HCT116 (cell line): Measurements from ENCODE around the gene OVOL1. TPM values are rescaled to one million over a fixed set of nuclear protein-coding genes. Genes with fewer than 3 reads are reported as not detected.

Experiments
- ATAC-seq: fragments of 200-7000 bp; cut with Tn5 transposase; 2 replicates; pipeline ENCODE4 v1.9.1; 2020; ENCODE audit warnings: mild to moderate bottlenecking, moderate library complexity
- BruUV-seq: library from RNA; stranded (reverse); fragments of 400-500 nt; replicated peaks from 2 replicates; lab custom pipeline; 2021; lab: Mats Ljungman, UMichigan
- CTCF ChIA-PET: fragments of 300-600 bp; sonication (Branson Sonifier 250); formaldehyde crosslinking; loops from one replicate; lab custom pipeline; 2021; ENCODE audit warnings: antibody characterized with exemption; lab: Charles Lee
- POLR2A ChIA-PET: fragments of 300-600, 350-600 bp; sonication (Branson Sonifier 250); formaldehyde crosslinking; loops from one replicate; lab custom pipeline; 2021; ENCODE audit warnings: antibody characterized with exemption; lab: Charles Lee
- RAD21 ChIA-PET, 2 experiments: fragments of 300-600 bp; sonication (Branson Sonifier 250); formaldehyde crosslinking; loops; one replicate each; lab custom pipeline; 2023; ENCODE audit warnings: low total read pairs in 2 of 2; ENCODE audit not compliant: uncharacterized antibody in 2 of 2, unreplicated experiment in 2 of 2, low non-redundant PET in 1 of 2; lab: Charles Lee
- DNase-seq: peaks from one replicate; pipeline ENCODE4 v3.0.0-alpha.2; 2010; ENCODE audit warnings: low read depth, low spot score
- H2AFZ ChIP-seq: fragments of 200-600 bp; shearing (Covaris generic), sonication (generic); 2 replicates; pipeline ENCODE4 v1.6.1; 2017; ENCODE audit warnings: low read depth, mixed run types, mixed read lengths, antibody characterized with exemption, low read length; ENCODE audit not compliant: poor library complexity, severe bottlenecking
- H3K27ac ChIP-seq: 2 replicates; pipeline ENCODE4 v1.5.1; 2012; ENCODE audit warnings: low read depth, low read length
- H3K27me3 ChIP-seq: fragments of 200-600 bp; sonication (generic); 2 replicates; pipeline ENCODE4 v1.6.1; 2016; ENCODE audit warnings: mixed run types, low read length, mixed read lengths; ENCODE audit not compliant: insufficient read depth
- H3K36me3 ChIP-seq, 2 experiments: fragments of 200-500 bp in 1 of 2; fragments of 200-600 bp in 1 of 2; sonication (Bioruptor generic) in 1 of 2; sonication (generic) in 1 of 2; 2 replicates each; pipeline versions ENCODE4 v1.5.1 to v1.6.1; 2014 to 2016; ENCODE audit warnings: low read length in 2 of 2, inconsistent platforms in 1 of 2, mixed read lengths in 1 of 2, mixed run types in 1 of 2; ENCODE audit not compliant: insufficient read depth in 2 of 2, control insufficient read depth in 1 of 2
- H3K4me1 ChIP-seq, 2 experiments: fragments of 200-600 bp in 1 of 2; sonication (generic) in 1 of 2; 2 replicates each; pipeline versions ENCODE4 v1.5.1 to v1.6.1; 2012 to 2017; ENCODE audit warnings: low read length in 2 of 2, inconsistent platforms in 1 of 2, mild to moderate bottlenecking in 1 of 2, mixed read lengths in 1 of 2, mixed run types in 1 of 2, moderate library complexity in 1 of 2; ENCODE audit not compliant: insufficient read depth in 2 of 2, control insufficient read depth in 1 of 2
- H3K4me2 ChIP-seq: fragments of 200-600 bp; sonication (generic); 2 replicates; pipeline ENCODE4 v1.6.1; 2017; ENCODE audit warnings: mixed run types, low read length, mixed read lengths
- H3K4me3 ChIP-seq, 2 experiments: fragments of 200-600 bp in 1 of 2; sonication (generic) in 1 of 2; replicated peaks in 1 of 2; 2 replicates each; pipeline ENCODE4 v1.5.1; 2011 to 2016; ENCODE audit warnings: low read length in 2 of 2, control low read depth in 1 of 2, low read depth in 1 of 2, mild to moderate bottlenecking in 1 of 2, mixed read lengths in 1 of 2, mixed run types in 1 of 2
- H3K79me2 ChIP-seq: fragments of 200-600 bp; sonication (generic); 2 replicates; pipeline ENCODE4 v1.6.1; 2017; ENCODE audit warnings: mild to moderate bottlenecking, mixed run types, low read length, moderate library complexity, mixed read lengths; ENCODE audit not compliant: insufficient read depth
- H3K9ac ChIP-seq: fragments of 200-600 bp; sonication (generic); 2 replicates; pipeline ENCODE4 v1.6.1; 2016; ENCODE audit warnings: low read length, mixed read lengths
- H3K9me2 ChIP-seq: fragments of 200-600 bp; sonication (generic), shearing (Covaris generic); 2 replicates; pipeline ENCODE4 v1.6.1; 2017; ENCODE audit warnings: mixed run types, mild to moderate bottlenecking, moderate library complexity; ENCODE audit not compliant: insufficient read depth
- H3K9me3 ChIP-seq, 2 experiments: fragments of 200-500 bp in 1 of 2; fragments of 200-600 bp in 1 of 2; sonication (Bioruptor generic) in 1 of 2; sonication (generic) in 1 of 2; 2 replicates each; pipeline ENCODE4 v1.6.1; 2014 to 2017; ENCODE audit warnings: low read length in 2 of 2, mixed read lengths in 2 of 2, inconsistent platforms in 1 of 2, low read depth in 1 of 2, mild to moderate bottlenecking in 1 of 2, mixed run types in 1 of 2, moderate library complexity in 1 of 2; ENCODE audit not compliant: control insufficient read depth in 1 of 2, insufficient read depth in 1 of 2
- H4K20me1 ChIP-seq: fragments of 200-600 bp; sonication (generic), shearing (Covaris generic); 2 replicates; pipeline ENCODE4 v1.6.1; 2017; ENCODE audit warnings: mixed run types, mild to moderate bottlenecking, moderate library complexity; ENCODE audit not compliant: insufficient read depth
- EGR1 ChIP-seq: IDR thresholded peaks from 2 replicates; pipeline ENCODE4 v1.6.1; 2012; ENCODE audit warnings: low read depth
- ELF1 ChIP-seq: IDR thresholded peaks from 2 replicates; pipeline ENCODE4 v1.6.1; 2012; ENCODE audit warnings: low read depth, borderline replicate concordance
- EZH2 ChIP-seq: fragments of 200-600 bp; sonication (generic); IDR thresholded peaks from 2 replicates; pipeline ENCODE4 v1.6.1; 2017; ENCODE audit warnings: antibody characterized with exemption, mixed run types
- FOSL1 ChIP-seq: IDR thresholded peaks from 2 replicates; pipeline ENCODE4 v1.6.1; 2012; ENCODE audit warnings: low read depth
- JUND ChIP-seq: IDR thresholded peaks from 2 replicates; pipeline ENCODE4 v1.6.1; 2012
- REST ChIP-seq: IDR thresholded peaks from 2 replicates; pipeline ENCODE4 v1.6.1; 2012; ENCODE audit warnings: low read depth
- SIN3A ChIP-seq: IDR thresholded peaks from 2 replicates; pipeline ENCODE4 v1.6.1; 2012; ENCODE audit warnings: low read depth
- ZNF274 ChIP-seq: fragments of 200-500 bp; sonication (Bioruptor generic); IDR thresholded peaks from 2 replicates; pipeline ENCODE4 v1.6.1; 2014; ENCODE audit warnings: mild to moderate bottlenecking, low read depth, low read length, inconsistent platforms
- intact Hi-C: fragments of 100-400 bp; cut with micrococcal nuclease; formaldehyde crosslinking; loops from 2 replicates; pipeline ENCODE4 v1.10.0; 2022
- total RNA-seq: library from RNA; stranded (reverse); gene quantifications from one replicate; pipeline ENCODE4 v1.2.1, GENCODE V29; 2021; ENCODE audit not compliant: unreplicated experiment
- TF ChIP-seq, protein P1 (sequence below): IDR thresholded peaks from 2 replicates; pipeline ENCODE4 v1.6.1; 2011; ENCODE audit warnings: mild to moderate bottlenecking, low read length, moderate library complexity; ENCODE audit not compliant: insufficient replicate concordance; ENCODE audit errors: extremely low read depth
- TF ChIP-seq, protein P2 (sequence below): IDR thresholded peaks from 2 replicates; pipeline ENCODE4 v1.6.1; 2012

OVOL1 gene
- total RNA-seq, 1 experiment from 2014 or later = 14.7 TPM

- TF ChIP-seq REST = no peak
These were observed 6.3 kb downstream of the OVOL1 start (continued) for GRCh38 chr11:65793144-65793581.

GRCh38 chr11:65793625-65794400 is 7.0 kb downstream of the OVOL1 start:
- H3K4me2 ChIP-seq = peak overlapping the region; percentile 91
- ChIA-PET RAD21 (no interaction called here), POLR2A (no interaction called here), CTCF (interaction anchor here (5.8 kb wide), 1 partner anchor 14 kb away, joined by 73 read pairs; the partner anchor contains the start of gene AP5B1)
- H3K9me2 ChIP-seq = no peaks in the 10 kb centered on the region
- H3K4me3 ChIP-seq = peak overlapping the region in 1 of 2 experiments; percentile 54; a peak in 3 of 4 replicates
- BruUV-seq = no TSS peak
- H3K79me2 ChIP-seq = peaks cover 38% of the 10 kb centered on the region
- peaks cover 12 to 20% of the 10 kb centered on the region in 2 experiments; a peak in 3 of 4 replicates for H3K36me3 ChIP-seq
- H3K9me3 ChIP-seq = no peaks in the 10 kb centered on the region
- intact Hi-C loops = no loop called here
- no peaks in the 10 kb centered on the region for H3K27me3 ChIP-seq
- H2AFZ ChIP-seq = no peak overlapping the region
- ATAC-seq = no peak
- H3K9ac ChIP-seq = peak overlapping the region; percentile 65
- no peaks in the 10 kb centered on the region for H4K20me1 ChIP-seq
- peaks cover 48 to 55% of the 10 kb centered on the region in 2 experiments for H3K4me1 ChIP-seq
- no peak for DNase-seq
- peak overlapping the region; percentile 94 for H3K27ac ChIP-seq
- no peak for TF ChIP-seq EZH2
- TF ChIP-seq ZNF274 = no peak
- no peak for TF ChIP-seq REST
- no peak for TF ChIP-seq JUND
- no peak for TF ChIP-seq SIN3A
- TF ChIP-seq FOSL1 = no peak
- TF ChIP-seq, protein P1, sequence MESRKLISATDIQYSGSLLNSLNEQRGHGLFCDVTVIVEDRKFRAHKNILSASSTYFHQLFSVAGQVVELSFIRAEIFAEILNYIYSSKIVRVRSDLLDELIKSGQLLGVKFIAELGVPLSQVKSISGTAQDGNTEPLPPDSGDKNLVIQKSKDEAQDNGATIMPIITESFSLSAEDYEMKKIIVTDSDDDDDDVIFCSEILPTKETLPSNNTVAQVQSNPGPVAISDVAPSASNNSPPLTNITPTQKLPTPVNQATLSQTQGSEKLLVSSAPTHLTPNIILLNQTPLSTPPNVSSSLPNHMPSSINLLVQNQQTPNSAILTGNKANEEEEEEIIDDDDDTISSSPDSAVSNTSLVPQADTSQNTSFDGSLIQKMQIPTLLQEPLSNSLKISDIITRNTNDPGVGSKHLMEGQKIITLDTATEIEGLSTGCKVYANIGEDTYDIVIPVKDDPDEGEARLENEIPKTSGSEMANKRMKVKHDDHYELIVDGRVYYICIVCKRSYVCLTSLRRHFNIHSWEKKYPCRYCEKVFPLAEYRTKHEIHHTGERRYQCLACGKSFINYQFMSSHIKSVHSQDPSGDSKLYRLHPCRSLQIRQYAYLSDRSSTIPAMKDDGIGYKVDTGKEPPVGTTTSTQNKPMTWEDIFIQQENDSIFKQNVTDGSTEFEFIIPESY = no peak
- TF ChIP-seq ELF1 = no peak
- TF ChIP-seq EGR1 = no peak
- TF ChIP-seq, protein P2, sequence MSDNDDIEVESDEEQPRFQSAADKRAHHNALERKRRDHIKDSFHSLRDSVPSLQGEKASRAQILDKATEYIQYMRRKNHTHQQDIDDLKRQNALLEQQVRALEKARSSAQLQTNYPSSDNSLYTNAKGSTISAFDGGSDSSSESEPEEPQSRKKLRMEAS = no peak
